Progenitor cell of endocrine pancreas (in vitro differentiated cells): ENCODE data around the gene VPS8. TPM values are rescaled to one million over a fixed set of nuclear protein-coding genes. Genes with fewer than 3 reads are reported as not detected.

Source experiments
- DNase-seq: peaks from one replicate; pipeline ENCODE4 v3.0.0; 2021; ENCODE audit warnings: low spot score; ENCODE audit not compliant: unreplicated experiment
- H3K27ac Mint-ChIP-seq: 2 replicates; pipeline ENCODE4 v1.8.0; 2021; ENCODE audit warnings: mild to moderate bottlenecking, moderate library complexity, mixed read lengths
- H3K27me3 Mint-ChIP-seq: 2 replicates; pipeline ENCODE4 v1.8.0; 2021; ENCODE audit warnings: mixed read lengths
- H3K36me3 Mint-ChIP-seq: 2 replicates; pipeline ENCODE4 v1.8.0; 2022; ENCODE audit warnings: mixed read lengths; ENCODE audit not compliant: insufficient read depth
- H3K4me1 Mint-ChIP-seq: 2 replicates; pipeline ENCODE4 v1.8.0; 2021; ENCODE audit warnings: low read depth, mixed read lengths
- H3K4me3 Mint-ChIP-seq: 2 replicates; pipeline ENCODE4 v1.8.0; 2021; ENCODE audit warnings: low read depth, mild to moderate bottlenecking, moderate library complexity, mixed read lengths
- H3K9me3 Mint-ChIP-seq: 2 replicates; pipeline ENCODE4 v1.8.0; 2021; ENCODE audit warnings: low read depth, mixed read lengths
- total RNA-seq: library from RNA; stranded (reverse); gene quantifications from 2 replicates; pipeline ENCODE4 v1.2.1, GENCODE V29; 2021
- TF ChIP-seq, protein P1 (sequence below): fragments of 200-600 bp; sonication (generic); IDR thresholded peaks from one replicate; pipeline ENCODE4 v1.5.0; 2021; ENCODE audit warnings: antibody characterized with exemption, mild to moderate bottlenecking; ENCODE audit not compliant: unreplicated experiment

The VPS8 gene
- total RNA-seq, 1 donor from 2014 or later, result 89.4 TPM

DNA sequence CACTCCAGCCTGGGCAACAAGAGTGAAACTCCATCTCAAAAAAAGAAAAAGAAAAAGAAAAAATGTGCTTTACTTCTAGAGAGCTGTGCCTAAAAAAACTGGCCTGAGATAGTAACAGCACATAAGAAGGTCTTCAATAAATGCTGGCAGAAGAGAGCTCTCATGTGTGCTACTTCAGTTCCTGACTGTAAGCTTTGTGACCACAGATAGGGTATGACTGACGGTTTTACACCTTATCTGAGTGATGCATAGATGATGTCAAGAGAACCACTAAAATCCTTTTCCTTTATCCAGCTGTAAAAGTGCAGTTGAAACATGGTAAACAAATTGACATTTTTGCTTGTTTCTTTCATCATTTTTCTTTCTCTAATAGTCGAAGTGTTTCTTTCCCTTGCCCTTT, 213.0 kb downstream of the VPS8 start:
- no peak overlapping the region for H3K27ac Mint-ChIP-seq

DNA sequence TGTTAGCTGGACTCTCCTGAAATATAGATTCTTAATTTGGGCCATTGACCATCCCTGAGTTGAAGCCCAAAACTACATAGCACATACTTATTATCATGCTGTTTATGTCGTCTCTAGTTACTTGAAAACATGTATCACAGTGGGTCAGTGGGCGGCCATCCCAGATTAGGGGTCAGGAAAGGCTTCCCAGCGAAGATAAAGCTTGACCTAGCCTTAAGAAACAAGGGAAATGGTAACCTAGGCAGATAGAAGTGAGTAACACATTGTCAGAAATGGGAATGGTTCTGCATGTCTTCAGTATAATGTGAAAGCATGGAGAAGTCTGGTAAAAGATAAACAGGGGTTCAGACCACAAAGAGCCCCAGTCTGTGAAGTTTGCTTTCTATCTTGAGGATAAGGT, 216.2 kb downstream of the VPS8 start:
- Mint-ChIP-seq H3K9me3 (no peaks in the 10 kb centered on the region), H3K4me1 (peaks cover 3% of the 10 kb centered on the region), H3K27me3 (no peaks in the 10 kb centered on the region), H3K4me3 (no peak overlapping the region), H3K36me3 (peaks cover 16% of the 10 kb centered on the region), H3K27ac (no peak overlapping the region)
- TF ChIP-seq, protein P1, sequence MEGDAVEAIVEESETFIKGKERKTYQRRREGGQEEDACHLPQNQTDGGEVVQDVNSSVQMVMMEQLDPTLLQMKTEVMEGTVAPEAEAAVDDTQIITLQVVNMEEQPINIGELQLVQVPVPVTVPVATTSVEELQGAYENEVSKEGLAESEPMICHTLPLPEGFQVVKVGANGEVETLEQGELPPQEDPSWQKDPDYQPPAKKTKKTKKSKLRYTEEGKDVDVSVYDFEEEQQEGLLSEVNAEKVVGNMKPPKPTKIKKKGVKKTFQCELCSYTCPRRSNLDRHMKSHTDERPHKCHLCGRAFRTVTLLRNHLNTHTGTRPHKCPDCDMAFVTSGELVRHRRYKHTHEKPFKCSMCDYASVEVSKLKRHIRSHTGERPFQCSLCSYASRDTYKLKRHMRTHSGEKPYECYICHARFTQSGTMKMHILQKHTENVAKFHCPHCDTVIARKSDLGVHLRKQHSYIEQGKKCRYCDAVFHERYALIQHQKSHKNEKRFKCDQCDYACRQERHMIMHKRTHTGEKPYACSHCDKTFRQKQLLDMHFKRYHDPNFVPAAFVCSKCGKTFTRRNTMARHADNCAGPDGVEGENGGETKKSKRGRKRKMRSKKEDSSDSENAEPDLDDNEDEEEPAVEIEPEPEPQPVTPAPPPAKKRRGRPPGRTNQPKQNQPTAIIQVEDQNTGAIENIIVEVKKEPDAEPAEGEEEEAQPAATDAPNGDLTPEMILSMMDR, result no peak
- DNase-seq, result no peak

More for the DNA sequence above, 213.0 kb downstream of the VPS8 start:
- no peaks in the 10 kb centered on the region for H3K9me3 Mint-ChIP-seq
- H3K4me1 Mint-ChIP-seq, result peaks cover 3% of the 10 kb centered on the region
- TF ChIP-seq, protein P1, result no peak
- no peaks in the 10 kb centered on the region for H3K27me3 Mint-ChIP-seq
- H3K36me3 Mint-ChIP-seq, result peaks cover 16% of the 10 kb centered on the region
- no peak for DNase-seq
- H3K4me3 Mint-ChIP-seq, result no peak overlapping the region

DNA sequence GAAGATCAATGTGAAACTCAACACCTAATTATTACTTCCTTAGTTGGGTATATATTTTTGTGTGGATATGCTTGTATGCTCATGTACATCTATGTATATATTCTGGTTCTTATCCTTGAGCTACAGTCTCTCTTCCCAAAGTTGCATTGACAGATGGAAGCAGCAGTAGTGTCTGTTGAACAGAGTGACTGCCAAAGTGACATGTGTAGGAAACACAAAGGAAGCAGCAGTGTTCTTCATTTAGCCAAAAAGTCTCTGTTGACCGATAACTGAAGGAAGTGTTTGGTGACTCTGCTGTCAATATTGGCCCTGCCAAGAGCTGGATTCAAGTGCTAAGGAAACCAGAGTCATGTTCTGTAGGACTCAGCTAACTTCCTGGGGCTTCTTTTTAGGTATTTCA, 217.1 kb downstream of the VPS8 start:
- Mint-ChIP-seq H3K4me1 (peaks cover 3% of the 10 kb centered on the region), H3K9me3 (peaks cover 2% of the 10 kb centered on the region), H3K4me3 (no peak overlapping the region), H3K27me3 (no peaks in the 10 kb centered on the region), H3K27ac (no peak overlapping the region), H3K36me3 (peaks cover 18% of the 10 kb centered on the region)
- no peak for DNase-seq
- TF ChIP-seq, protein P1, result no peak

DNA sequence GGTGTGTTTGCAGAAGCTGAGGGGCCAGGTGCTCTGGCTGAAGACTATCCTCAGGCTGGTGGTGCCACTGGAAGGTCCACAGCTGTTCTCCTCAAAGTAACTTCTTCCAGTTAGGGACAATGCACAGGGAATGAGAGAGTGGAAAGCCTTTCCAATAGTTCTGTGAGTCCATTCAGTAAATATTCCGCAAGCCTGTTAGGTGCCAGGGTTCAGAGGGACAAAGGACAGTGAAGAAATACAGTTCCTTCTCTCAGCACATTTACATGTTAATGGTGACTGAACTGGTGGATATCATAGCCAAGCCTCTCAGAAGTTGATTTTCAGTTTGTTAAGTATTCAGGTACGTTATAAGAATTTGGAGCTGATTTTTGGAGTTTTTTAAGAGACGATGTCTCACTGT, 218.4 kb downstream of the VPS8 start:
- H3K9me3 Mint-ChIP-seq, result peaks cover 12% of the 10 kb centered on the region
- H3K27ac Mint-ChIP-seq, result no peak overlapping the region
- H3K4me3 Mint-ChIP-seq, result no peak overlapping the region
- H3K4me1 Mint-ChIP-seq, result no peaks in the 10 kb centered on the region
- H3K27me3 Mint-ChIP-seq, result no peaks in the 10 kb centered on the region
- TF ChIP-seq, protein P1, result no peak
- peaks cover 26% of the 10 kb centered on the region for H3K36me3 Mint-ChIP-seq
- no peak for DNase-seq

DNA sequence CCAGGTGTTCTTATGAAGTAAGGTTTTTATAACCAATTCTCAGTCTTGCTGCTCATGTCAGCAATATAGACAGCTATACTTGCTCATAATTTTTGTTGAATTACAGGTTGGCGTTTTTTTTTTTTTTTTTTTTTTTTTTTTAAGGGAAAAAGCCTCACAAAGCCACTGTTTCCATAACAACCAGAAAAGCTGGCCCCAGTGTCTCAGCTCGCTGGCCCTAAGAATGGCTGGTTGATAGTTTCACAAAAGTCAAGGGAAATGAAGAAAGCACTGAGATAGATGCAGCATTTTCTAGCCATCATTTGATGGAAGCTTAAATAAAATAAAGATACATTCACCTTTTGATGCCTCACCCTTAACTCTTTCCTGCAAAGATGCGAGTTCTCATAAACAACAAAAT, 219.0 kb downstream of the VPS8 start:
- H3K36me3 Mint-ChIP-seq, result peaks cover 27% of the 10 kb centered on the region
- no peak for DNase-seq
- TF ChIP-seq, protein P1, result no peak
- no peaks in the 10 kb centered on the region for H3K4me1 Mint-ChIP-seq
- peaks cover 18% of the 10 kb centered on the region for H3K9me3 Mint-ChIP-seq
- H3K27me3 Mint-ChIP-seq, result no peaks in the 10 kb centered on the region
- no peak overlapping the region for H3K4me3 Mint-ChIP-seq
- H3K27ac Mint-ChIP-seq, result no peak overlapping the region
